ENCODE data around the gene APOBEC3G.
A peak's percentile ranks its signal among the peaks of the same experiment; 100 is the strongest.

Gene APOBEC3G

DNA sequence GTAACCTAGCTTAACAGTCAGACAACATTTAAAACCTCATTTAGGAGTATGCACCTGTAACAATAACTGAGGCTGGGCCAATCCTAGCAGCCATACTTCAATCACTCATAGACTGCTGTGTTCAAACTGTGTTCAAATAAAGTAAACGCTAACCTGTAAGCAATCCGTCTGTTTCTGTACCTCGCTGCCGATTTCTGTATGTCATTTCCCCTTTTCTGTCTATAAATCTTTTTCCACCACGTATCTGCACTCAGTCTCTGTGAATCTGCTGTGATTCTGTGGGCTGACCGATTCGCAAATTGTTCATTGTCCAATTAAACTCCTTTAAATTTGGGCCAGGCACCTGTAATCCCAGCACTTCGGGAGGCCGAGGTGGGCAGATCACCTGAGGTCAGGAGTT is 32.3 kb downstream of the APOBEC3G start:
- WGBS, 2 experiments (ENCODE audit: insufficient coverage in 2 of 2): 97 to 98% methylated on average over 9 of the region's 9 CpGs
- peaks cover 7% of the 10 kb centered on the region for H3K4me1 ChIP-seq (ENCODE audit: control insufficient read depth, insufficient read depth, low read length, poor library complexity, severe bottlenecking)
- no peaks in the 10 kb centered on the region for H3K9me3 ChIP-seq (ENCODE audit: control insufficient read depth, low read length)
- H3K27ac ChIP-seq (ENCODE audit: low read depth, low read length, severe bottlenecking): no peak overlapping the region
- no peaks in the 10 kb centered on the region for H3K36me3 ChIP-seq (ENCODE audit: control insufficient read depth, insufficient read depth, low read length)
- no peak overlapping the region for H3K4me3 ChIP-seq (ENCODE audit: extremely low read depth, insufficient read depth, low read length, poor library complexity, severe bottlenecking)

DNA sequence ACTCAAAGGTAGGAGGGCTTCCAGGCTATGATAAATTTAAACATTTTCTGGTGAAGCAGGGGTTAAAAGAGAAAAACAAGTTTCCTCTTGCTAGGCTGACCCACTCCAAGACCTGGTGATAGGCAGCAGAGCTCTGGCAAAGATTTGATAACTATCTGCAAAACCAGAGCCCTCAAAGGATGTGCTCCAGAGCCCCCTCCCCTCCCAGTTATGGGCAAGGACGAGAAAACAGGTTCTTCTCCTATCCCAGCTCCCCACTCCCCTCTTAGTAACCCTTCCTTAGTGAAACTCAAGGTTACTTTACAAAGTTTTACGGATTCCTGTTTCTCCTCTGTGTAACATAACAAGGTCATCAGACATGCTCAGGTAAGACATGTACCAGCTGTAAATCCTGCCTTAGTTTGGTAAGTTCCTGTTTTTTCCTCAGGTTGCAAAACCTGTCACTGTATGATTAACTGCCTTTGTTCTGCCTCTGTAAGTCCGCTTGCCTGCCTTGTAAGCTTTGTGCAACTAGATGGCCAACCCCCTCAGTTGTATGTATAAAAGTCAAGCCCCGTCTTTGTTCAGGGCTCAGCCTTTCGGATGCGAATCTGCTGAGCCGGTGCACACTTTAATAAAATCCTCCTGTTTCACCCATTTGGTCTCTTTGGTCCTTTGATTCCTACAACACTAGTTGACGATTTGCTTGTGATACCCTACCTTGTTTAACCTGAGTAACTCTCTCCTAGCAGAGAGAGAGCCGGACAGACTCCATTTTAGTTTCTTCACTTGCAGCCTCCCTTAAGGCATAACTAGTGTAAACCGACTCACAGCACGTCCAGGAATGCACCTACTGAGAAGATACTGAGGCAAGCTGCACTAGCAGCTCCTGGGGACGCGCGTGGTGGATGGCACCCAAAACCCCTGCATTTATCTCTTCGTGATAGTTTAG is 33.8 kb downstream of the APOBEC3G start:
- Histone ChIP-seq H3K9me3 (ENCODE audit: control insufficient read depth, low read length) (no peaks in the 10 kb centered on the region), H3K4me1 (ENCODE audit: control insufficient read depth, insufficient read depth, low read length, poor library complexity, severe bottlenecking) (peaks cover 7% of the 10 kb centered on the region), H3K27ac (ENCODE audit: low read depth, low read length, severe bottlenecking) (peak overlapping the region; percentile 65), H3K36me3 (ENCODE audit: control insufficient read depth, insufficient read depth, low read length) (no peaks in the 10 kb centered on the region), H3K4me3 (ENCODE audit: extremely low read depth, insufficient read depth, low read length, poor library complexity, severe bottlenecking) (no peak overlapping the region)
- 72 to 74% methylated on average over 14 of the region's 15 CpGs for WGBS, 2 experiments (ENCODE audit: insufficient coverage in 2 of 2)

DNA sequence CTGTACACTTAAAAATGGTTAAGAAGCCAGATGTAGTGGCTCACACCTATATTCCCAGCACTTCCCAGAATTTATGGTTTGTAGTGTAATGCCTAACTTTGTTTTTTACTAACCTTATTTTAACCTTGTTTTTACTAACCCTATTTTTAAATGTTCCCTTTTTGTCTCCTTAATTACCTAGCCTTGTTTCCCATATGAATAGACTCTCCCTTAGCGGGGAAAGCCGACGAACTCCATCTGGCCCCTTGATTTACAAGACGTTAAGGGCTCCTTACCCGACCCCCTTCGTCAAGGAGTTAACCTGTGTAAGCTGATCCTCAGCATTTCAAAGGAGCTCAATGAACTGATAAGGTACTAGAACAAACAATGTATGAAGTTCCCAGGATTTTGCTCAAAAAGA is 37.0 kb downstream of the APOBEC3G start:
- WGBS, 2 experiments (ENCODE audit: insufficient coverage in 2 of 2): 14 to 19% methylated on average over 4 of the region's 6 CpGs

DNA sequence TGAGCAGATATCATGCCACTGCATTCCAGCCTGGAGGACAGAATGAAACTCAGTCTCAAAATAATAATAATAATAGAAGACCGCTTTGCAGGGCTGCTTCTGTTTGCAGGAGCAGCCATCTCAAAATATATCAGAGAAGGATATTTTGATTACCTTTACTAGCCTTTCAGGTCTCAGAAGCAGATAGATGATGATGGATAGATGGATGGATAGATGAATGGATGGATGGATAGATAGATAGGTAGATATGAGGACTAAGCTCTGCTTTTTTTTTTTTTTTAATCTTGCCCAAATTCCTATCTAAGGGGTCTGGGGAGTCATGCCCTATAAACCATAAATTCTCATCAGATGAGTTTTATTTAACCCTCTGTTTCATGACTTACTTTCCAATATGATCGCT is 38.5 kb downstream of the APOBEC3G start:
- Histone ChIP-seq H3K4me3 (ENCODE audit: extremely low read depth, insufficient read depth, low read length, poor library complexity, severe bottlenecking) (no peak overlapping the region), H3K36me3 (ENCODE audit: control insufficient read depth, insufficient read depth, low read length) (no peaks in the 10 kb centered on the region), H3K4me1 (ENCODE audit: control insufficient read depth, insufficient read depth, low read length, poor library complexity, severe bottlenecking) (peaks cover 7% of the 10 kb centered on the region), H3K9me3 (ENCODE audit: control insufficient read depth, low read length) (no peaks in the 10 kb centered on the region), H3K27ac (ENCODE audit: low read depth, low read length, severe bottlenecking) (no peak overlapping the region)
- 100% methylated on average over 1 of the region's 2 CpGs; no CpG with 5 or more reads in 1 of the 2 experiments for whole genome bisulfite sequencing, 2 experiments (ENCODE audit: insufficient coverage in 2 of 2)

More for the DNA sequence above, 37.0 kb downstream of the APOBEC3G start:
- H3K9me3 ChIP-seq (ENCODE audit: control insufficient read depth, low read length): no peaks in the 10 kb centered on the region
- peaks cover 7% of the 10 kb centered on the region for H3K4me1 ChIP-seq (ENCODE audit: control insufficient read depth, insufficient read depth, low read length, poor library complexity, severe bottlenecking)
- no peak overlapping the region for H3K27ac ChIP-seq (ENCODE audit: low read depth, low read length, severe bottlenecking)
- no peaks in the 10 kb centered on the region for H3K36me3 ChIP-seq (ENCODE audit: control insufficient read depth, insufficient read depth, low read length)
- H3K4me3 ChIP-seq (ENCODE audit: extremely low read depth, insufficient read depth, low read length, poor library complexity, severe bottlenecking): no peak overlapping the region

DNA sequence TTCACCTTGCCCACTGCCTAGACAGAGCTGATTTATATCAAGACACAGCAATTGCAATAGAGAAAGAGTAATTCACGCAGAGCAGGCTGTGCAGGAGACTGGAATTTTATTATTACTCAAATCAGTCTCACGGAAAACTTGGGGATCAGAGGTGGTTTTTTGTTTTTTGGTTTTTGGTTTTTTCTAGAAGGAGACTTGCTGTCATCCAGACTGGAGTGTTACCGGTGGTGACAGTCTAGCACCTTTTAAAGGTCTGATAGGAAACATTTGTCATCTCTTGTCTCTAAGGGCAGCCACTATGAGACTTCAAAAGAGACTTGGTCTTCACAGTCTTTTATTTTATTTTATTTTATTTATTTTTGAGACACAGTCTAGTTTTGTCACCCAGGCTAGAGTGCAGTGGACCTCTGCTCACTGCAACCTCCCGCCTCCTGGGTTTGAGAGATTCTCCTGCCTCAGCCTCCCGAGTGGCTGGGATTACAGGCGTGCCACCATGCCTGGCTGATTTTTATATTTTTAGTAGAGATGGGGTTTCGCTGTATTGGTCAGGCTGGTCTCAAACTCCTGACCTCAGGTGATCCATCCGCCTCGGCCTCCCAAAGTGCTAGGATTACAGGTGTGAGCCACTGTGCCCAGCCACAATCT is 39.0 kb downstream of the APOBEC3G start:
- Histone ChIP-seq H3K27ac (ENCODE audit: low read depth, low read length, severe bottlenecking) (no peak overlapping the region), H3K4me3 (ENCODE audit: extremely low read depth, insufficient read depth, low read length, poor library complexity, severe bottlenecking) (no peak overlapping the region), H3K4me1 (ENCODE audit: control insufficient read depth, insufficient read depth, low read length, poor library complexity, severe bottlenecking) (peaks cover 2% of the 10 kb centered on the region), H3K9me3 (ENCODE audit: control insufficient read depth, low read length) (no peaks in the 10 kb centered on the region), H3K36me3 (ENCODE audit: control insufficient read depth, insufficient read depth, low read length) (no peaks in the 10 kb centered on the region)
- 84 to 87% methylated on average over 6 of the region's 9 CpGs for WGBS, 2 experiments (ENCODE audit: insufficient coverage in 2 of 2)

DNA sequence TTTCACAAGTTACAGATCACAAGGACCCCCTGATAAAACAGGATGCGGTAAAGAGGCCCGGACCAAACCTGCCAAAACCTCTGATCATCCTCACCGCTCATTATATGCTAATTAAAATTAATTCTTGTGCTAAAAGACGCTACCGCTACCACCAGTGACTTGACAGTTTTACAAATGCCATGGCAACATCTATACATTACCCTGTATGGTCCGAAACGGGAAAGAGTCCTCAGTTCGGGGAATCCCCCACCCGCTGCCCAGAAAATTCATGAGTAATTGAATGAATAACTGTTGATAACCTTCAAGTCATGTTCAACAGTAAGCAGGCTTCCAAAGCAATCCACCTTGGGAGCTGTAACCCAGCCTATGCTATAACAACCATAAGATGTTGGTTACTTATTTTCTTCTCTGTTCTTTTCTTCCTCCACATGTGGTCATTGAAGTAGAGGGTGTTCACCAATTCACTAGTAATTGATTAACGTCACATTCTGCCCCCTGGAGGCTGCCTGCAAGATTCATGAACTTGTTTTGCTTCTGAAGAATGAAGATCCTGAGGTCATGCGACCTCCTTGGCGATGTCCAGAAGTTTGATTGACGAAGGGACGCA is 40.6 kb downstream of the APOBEC3G start:
- Histone ChIP-seq H3K4me1 (ENCODE audit: control insufficient read depth, insufficient read depth, low read length, poor library complexity, severe bottlenecking) (no peaks in the 10 kb centered on the region), H3K4me3 (ENCODE audit: extremely low read depth, insufficient read depth, low read length, poor library complexity, severe bottlenecking) (no peak overlapping the region), H3K9me3 (ENCODE audit: control insufficient read depth, low read length) (no peaks in the 10 kb centered on the region), H3K36me3 (ENCODE audit: control insufficient read depth, insufficient read depth, low read length) (no peaks in the 10 kb centered on the region), H3K27ac (ENCODE audit: low read depth, low read length, severe bottlenecking) (no peak overlapping the region)
- WGBS, 2 experiments (ENCODE audit: insufficient coverage in 2 of 2): 49 to 73% methylated on average over 5 to 8 of the region's 14 CpGs

DNA sequence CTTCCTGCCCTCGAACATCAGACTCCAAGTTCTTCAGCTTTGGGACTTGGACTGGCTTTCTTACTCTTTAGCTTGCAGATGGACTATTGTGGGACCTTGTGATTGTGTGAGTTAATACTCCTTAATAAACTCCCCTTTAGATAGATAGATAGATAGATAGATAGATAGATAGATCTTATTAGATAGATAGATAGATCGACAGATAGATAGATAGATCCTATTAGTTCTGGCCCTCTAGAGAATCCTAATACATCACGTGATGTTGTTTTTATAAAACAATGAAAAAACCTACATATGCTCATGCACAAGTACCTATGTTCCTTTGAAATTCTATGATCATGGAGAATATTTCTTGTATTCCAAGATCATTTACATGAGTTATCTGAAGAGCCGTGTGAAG is 43.9 kb downstream of the APOBEC3G start:
- Histone ChIP-seq H3K4me3 (ENCODE audit: extremely low read depth, insufficient read depth, low read length, poor library complexity, severe bottlenecking) (no peak overlapping the region), H3K36me3 (ENCODE audit: control insufficient read depth, insufficient read depth, low read length) (no peaks in the 10 kb centered on the region), H3K27ac (ENCODE audit: low read depth, low read length, severe bottlenecking) (no peak overlapping the region), H3K9me3 (ENCODE audit: control insufficient read depth, low read length) (no peaks in the 10 kb centered on the region), H3K4me1 (ENCODE audit: control insufficient read depth, insufficient read depth, low read length, poor library complexity, severe bottlenecking) (peaks cover 2% of the 10 kb centered on the region)
- WGBS, 2 experiments (ENCODE audit: insufficient coverage in 2 of 2): 85 to 100% methylated on average over 1 to 2 of the region's 4 CpGs

DNA sequence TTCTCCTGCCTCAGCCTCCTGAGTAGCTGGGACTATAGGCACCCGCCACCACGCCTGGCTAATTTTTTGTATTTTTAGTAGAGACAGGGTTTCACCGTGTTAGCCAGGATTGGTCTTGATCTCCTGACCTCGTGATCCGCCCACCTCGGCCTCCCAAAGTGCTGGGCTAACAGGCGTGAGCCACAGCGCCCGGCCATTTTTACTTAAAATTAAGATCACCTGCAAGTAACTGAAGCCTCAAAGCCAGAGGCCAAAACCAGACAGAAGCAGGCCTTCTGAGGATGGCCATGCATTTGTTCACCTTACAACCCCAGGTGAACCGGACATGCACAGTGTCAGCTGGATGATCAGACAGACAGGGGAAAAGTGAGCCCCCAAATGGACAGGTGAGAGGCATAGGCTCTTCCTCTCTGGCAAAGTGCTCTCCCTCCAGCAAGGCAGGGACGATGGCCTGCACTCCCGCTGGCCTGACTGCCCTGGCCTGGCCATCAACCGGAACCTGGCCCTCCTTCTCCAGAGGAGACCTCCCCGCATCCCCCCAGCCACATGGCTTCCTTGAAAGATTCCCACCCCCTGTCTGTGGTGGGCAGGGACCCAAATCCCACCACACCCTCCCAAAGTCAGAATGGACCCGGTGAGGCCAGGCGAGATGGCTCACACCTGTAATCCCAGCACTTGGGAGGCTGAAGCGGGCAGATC is 45.8 kb downstream of the APOBEC3G start:
- Histone ChIP-seq H3K36me3 (ENCODE audit: control insufficient read depth, insufficient read depth, low read length) (no peaks in the 10 kb centered on the region), H3K4me1 (ENCODE audit: control insufficient read depth, insufficient read depth, low read length, poor library complexity, severe bottlenecking) (peaks cover 2% of the 10 kb centered on the region), H3K27ac (ENCODE audit: low read depth, low read length, severe bottlenecking) (no peak overlapping the region), H3K4me3 (ENCODE audit: extremely low read depth, insufficient read depth, low read length, poor library complexity, severe bottlenecking) (no peak overlapping the region), H3K9me3 (ENCODE audit: control insufficient read depth, low read length) (no peaks in the 10 kb centered on the region)
- 93% methylated on average over 12 to 14 of the region's 17 CpGs for WGBS, 2 experiments (ENCODE audit: insufficient coverage in 2 of 2)

DNA sequence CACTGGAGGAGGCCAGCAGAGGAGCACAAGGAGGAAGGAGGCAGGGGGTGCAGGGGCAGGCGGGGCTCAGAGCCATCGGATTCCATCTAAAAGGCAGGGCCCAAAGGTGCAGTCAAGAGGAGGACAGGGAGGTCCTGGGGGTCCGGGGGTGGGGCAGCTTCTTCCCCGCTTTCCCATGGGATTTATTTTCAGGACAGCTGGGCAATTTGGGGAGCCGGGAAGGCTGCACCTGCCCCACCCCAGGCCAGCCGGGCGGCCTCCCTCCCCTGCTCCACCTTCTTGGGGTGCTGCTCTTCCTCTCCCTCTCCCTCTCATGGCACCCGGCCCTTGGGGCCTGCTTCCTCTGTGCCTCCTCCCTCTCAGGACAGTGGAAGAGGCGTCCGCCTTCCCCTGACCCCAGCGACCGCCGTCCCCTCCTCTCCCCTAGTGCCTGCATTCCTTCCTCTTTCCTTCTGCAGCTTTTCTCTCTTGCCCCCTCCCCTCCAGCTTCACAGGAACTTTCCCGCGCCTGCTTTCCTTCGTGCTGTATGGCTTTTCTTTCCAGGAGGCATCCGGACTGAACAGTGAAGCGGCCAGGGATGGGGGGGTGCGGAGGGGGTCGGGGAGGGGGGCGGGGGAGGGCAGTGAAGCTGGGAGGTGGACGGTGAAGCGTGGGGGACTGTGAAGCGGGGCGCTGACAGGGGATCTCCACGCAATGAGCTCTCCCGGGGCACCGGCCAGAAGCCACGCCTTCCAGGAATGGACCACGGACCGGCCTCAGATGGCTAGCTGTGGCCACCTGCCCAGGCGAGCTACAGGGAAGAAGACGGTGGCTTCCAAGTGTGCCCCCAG is 46.9 kb downstream of the APOBEC3G start:
- H3K27ac ChIP-seq (ENCODE audit: low read depth, low read length, severe bottlenecking): no peak overlapping the region
- H3K9me3 ChIP-seq (ENCODE audit: control insufficient read depth, low read length): no peaks in the 10 kb centered on the region
- WGBS, 2 experiments (ENCODE audit: insufficient coverage in 2 of 2): 37 to 49% methylated on average over 19 to 22 of the region's 33 CpGs
- H3K36me3 ChIP-seq (ENCODE audit: control insufficient read depth, insufficient read depth, low read length): no peaks in the 10 kb centered on the region
- no peak overlapping the region for H3K4me3 ChIP-seq (ENCODE audit: extremely low read depth, insufficient read depth, low read length, poor library complexity, severe bottlenecking)
- H3K4me1 ChIP-seq (ENCODE audit: control insufficient read depth, insufficient read depth, low read length, poor library complexity, severe bottlenecking): peaks cover 2% of the 10 kb centered on the region

DNA sequence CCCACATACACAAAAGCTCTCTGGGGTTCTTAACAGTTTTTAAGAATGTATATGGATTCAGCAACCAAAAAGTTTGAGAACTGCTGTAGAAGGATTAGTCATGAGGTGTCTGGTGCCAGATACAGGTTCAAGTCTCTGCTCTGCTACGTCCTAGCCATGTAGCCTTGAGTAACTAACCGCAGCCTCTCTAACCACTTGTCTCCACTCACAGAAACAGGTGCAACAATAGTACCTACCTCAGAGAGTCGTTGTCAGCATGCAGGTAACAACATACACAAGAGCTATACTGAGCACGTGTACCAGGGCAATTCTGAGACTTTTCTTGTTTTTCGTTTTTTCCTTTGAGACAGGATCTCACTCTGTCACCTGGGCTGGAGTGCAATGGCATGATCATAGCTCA is 48.5 kb downstream of the APOBEC3G start:
- H3K9me3 ChIP-seq (ENCODE audit: control insufficient read depth, low read length): no peaks in the 10 kb centered on the region
- H3K36me3 ChIP-seq (ENCODE audit: control insufficient read depth, insufficient read depth, low read length): no peaks in the 10 kb centered on the region
- H3K4me3 ChIP-seq (ENCODE audit: extremely low read depth, insufficient read depth, low read length, poor library complexity, severe bottlenecking): no peak overlapping the region
- peaks cover 11% of the 10 kb centered on the region for H3K4me1 ChIP-seq (ENCODE audit: control insufficient read depth, insufficient read depth, low read length, poor library complexity, severe bottlenecking)
- 94 to 96% methylated on average over 5 of the region's 5 CpGs for WGBS, 2 experiments (ENCODE audit: insufficient coverage in 2 of 2)
- H3K27ac ChIP-seq (ENCODE audit: low read depth, low read length, severe bottlenecking): no peak overlapping the region

Data from mesodermal cell (in vitro differentiated cells).